ENCODE results near the gene FSHB. TPM values are rescaled to one million over a fixed set of nuclear protein-coding genes. Genes with fewer than 3 reads are reported as not detected.
"Not testable (repeated sequence)": the region's sequence is repeated elsewhere in the genome, so short reads cannot be mapped to it uniquely, and the experiment has no call there.

Gene FSHB
- not detected for polyA plus RNA-seq (ENCODE audit: insufficient read length in 4 of 4)

GRCh38 chr11:30230714-30231113 is at the start of gene FSHB:
Gene FSHB, plus strand, starts transcription at chr11:30231014. Its CDS starts 889 bp downstream, at chr11:30231903.
- DNase-seq (ENCODE audit: low read depth in 4 of 4, low spot score in 3 of 4) = no peak

- DNase-seq (ENCODE audit: low read depth in 4 of 4, low spot score in 3 of 4) = no peak
Observed at GRCh38 chr11:30186748-30187147, 44.1 kb upstream of the FSHB start.

- no peak for DNase-seq (ENCODE audit: low read depth in 4 of 4, low spot score in 3 of 4)
Observed at GRCh38 chr11:30192620-30193019, 38.2 kb upstream of the FSHB start.

- DNase-seq (ENCODE audit: low read depth in 4 of 4, low spot score in 3 of 4) = peak in 2 of 4 donors; percentile 27 to 40
Observed at GRCh38 chr11:30196400-30197206, 34.2 kb upstream of the FSHB start.

- DNase-seq (ENCODE audit: low read depth in 4 of 4, low spot score in 3 of 4) = no peak
Observed at GRCh38 chr11:30197869-30198268, 32.9 kb upstream of the FSHB start.

- DNase-seq (ENCODE audit: low read depth in 4 of 4, low spot score in 3 of 4) = not testable (repeated sequence)
Observed at GRCh38 chr11:30202989-30203388, 27.8 kb upstream of the FSHB start.

GRCh38 chr11:30203850-30204249 is 27.0 kb upstream of the FSHB start:
- DNase-seq (ENCODE audit: low read depth in 4 of 4, low spot score in 3 of 4) = no peak

- DNase-seq (ENCODE audit: low read depth in 4 of 4, low spot score in 3 of 4) = no peak
Observed at GRCh38 chr11:30206249-30206996, 24.4 kb upstream of the FSHB start.

- DNase-seq (ENCODE audit: low read depth in 4 of 4, low spot score in 3 of 4) = no peak
Observed at GRCh38 chr11:30210357-30210756, 20.5 kb upstream of the FSHB start.

- DNase-seq (ENCODE audit: low read depth in 4 of 4, low spot score in 3 of 4) = no peak
Observed at GRCh38 chr11:30216534-30216933, 14.3 kb upstream of the FSHB start.

GRCh38 chr11:30218278-30218677 is 12.5 kb upstream of the FSHB start:
- DNase-seq (ENCODE audit: low read depth in 4 of 4, low spot score in 3 of 4) = no peak

- no peak for DNase-seq (ENCODE audit: low read depth in 4 of 4, low spot score in 3 of 4)
Observed at GRCh38 chr11:30225642-30226041, 5.2 kb upstream of the FSHB start.

- no peak for DNase-seq (ENCODE audit: low read depth in 4 of 4, low spot score in 3 of 4)
Observed at GRCh38 chr11:30228323-30228884, 2.4 kb upstream of the FSHB start.

- DNase-seq (ENCODE audit: low read depth in 4 of 4, low spot score in 3 of 4) = no peak
Observed at GRCh38 chr11:30239025-30239424, 8.2 kb downstream of the FSHB start.

- DNase-seq (ENCODE audit: low read depth in 4 of 4, low spot score in 3 of 4) = no peak
Observed at GRCh38 chr11:30244265-30244664, 13.5 kb downstream of the FSHB start.

GRCh38 chr11:30245621-30246020 is 14.8 kb downstream of the FSHB start:
- no peak for DNase-seq (ENCODE audit: low read depth in 4 of 4, low spot score in 3 of 4)

GRCh38 chr11:30254307-30255298 is 23.8 kb downstream of the FSHB start:
- no peak for DNase-seq (ENCODE audit: low read depth in 4 of 4, low spot score in 3 of 4)

- DNase-seq (ENCODE audit: low read depth in 4 of 4, low spot score in 3 of 4) = no peak
Observed at GRCh38 chr11:30255637-30256036, 24.8 kb downstream of the FSHB start.

GRCh38 chr11:30257058-30257457 is 26.2 kb downstream of the FSHB start:
- no peak for DNase-seq (ENCODE audit: low read depth in 4 of 4, low spot score in 3 of 4)

- DNase-seq (ENCODE audit: low read depth in 4 of 4, low spot score in 3 of 4) = no peak
Observed at GRCh38 chr11:30258679-30259078, 27.9 kb downstream of the FSHB start.
